HFF-Myc (cell line): ENCODE results near the gene AP5B1.

Source experiments
- DNase-seq: peaks from one replicate; pipeline ENCODE4 v3.0.0-alpha.2; 2011; ENCODE audit warnings: low read depth; ENCODE audit errors: extremely low read depth
- H3K4me3 ChIP-seq: replicated peaks from 2 replicates; pipeline ENCODE4 v1.5.1; 2011; ENCODE audit warnings: low read depth, mild to moderate bottlenecking, control low read depth, low read length
- TF ChIP-seq, protein P1 (sequence below): IDR thresholded peaks from 2 replicates; pipeline ENCODE4 v1.5.1; 2012; ENCODE audit warnings: mild to moderate bottlenecking, low read depth, low read length, control low read depth; ENCODE audit errors: missing control alignments

Gene AP5B1

DNA sequence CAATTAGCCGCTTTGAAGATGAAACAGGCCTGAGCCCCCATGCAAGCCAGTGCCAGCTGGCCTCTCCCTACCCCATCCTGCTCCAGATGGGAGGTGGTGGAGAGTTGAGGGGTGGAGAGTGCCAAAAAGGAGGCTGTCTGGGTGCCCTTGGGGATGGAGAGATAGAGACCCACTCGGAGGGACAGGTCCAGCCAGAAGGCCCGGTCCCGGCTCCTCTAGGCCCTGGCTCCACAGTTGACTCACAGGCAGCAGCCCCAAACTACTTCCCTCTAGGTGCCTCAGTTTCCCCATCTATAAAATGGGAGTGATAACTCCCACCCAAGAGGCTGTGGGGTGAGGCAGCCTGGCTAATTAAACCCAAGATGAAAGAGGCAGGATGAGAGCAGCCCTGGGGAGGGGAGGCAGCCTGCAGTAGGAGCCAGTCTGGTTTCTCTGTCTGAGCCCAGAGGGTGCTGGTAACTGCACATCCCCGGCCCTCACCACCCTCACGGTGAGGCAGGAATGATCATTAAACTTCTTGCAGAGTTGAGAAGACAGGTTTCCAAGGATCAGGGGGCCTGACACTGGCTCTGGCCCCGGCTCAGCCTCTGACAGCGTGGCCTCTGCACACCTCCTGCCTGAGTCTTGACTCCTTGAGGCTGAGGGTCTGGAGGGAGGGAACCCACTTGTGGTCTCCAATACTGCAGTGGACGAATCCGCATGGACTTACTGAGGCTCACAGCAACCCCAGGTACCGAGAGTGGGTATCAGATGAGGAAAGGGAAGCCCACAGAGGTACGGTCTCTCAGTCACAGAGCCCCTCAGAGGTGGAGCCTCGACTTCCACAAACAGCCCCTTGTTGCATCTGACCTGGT, 1.4 kb upstream of the AP5B1 start:
- no peak overlapping the region for H3K4me3 ChIP-seq
- no peak for DNase-seq
- TF ChIP-seq, protein P1, sequence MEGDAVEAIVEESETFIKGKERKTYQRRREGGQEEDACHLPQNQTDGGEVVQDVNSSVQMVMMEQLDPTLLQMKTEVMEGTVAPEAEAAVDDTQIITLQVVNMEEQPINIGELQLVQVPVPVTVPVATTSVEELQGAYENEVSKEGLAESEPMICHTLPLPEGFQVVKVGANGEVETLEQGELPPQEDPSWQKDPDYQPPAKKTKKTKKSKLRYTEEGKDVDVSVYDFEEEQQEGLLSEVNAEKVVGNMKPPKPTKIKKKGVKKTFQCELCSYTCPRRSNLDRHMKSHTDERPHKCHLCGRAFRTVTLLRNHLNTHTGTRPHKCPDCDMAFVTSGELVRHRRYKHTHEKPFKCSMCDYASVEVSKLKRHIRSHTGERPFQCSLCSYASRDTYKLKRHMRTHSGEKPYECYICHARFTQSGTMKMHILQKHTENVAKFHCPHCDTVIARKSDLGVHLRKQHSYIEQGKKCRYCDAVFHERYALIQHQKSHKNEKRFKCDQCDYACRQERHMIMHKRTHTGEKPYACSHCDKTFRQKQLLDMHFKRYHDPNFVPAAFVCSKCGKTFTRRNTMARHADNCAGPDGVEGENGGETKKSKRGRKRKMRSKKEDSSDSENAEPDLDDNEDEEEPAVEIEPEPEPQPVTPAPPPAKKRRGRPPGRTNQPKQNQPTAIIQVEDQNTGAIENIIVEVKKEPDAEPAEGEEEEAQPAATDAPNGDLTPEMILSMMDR = no peak

DNA sequence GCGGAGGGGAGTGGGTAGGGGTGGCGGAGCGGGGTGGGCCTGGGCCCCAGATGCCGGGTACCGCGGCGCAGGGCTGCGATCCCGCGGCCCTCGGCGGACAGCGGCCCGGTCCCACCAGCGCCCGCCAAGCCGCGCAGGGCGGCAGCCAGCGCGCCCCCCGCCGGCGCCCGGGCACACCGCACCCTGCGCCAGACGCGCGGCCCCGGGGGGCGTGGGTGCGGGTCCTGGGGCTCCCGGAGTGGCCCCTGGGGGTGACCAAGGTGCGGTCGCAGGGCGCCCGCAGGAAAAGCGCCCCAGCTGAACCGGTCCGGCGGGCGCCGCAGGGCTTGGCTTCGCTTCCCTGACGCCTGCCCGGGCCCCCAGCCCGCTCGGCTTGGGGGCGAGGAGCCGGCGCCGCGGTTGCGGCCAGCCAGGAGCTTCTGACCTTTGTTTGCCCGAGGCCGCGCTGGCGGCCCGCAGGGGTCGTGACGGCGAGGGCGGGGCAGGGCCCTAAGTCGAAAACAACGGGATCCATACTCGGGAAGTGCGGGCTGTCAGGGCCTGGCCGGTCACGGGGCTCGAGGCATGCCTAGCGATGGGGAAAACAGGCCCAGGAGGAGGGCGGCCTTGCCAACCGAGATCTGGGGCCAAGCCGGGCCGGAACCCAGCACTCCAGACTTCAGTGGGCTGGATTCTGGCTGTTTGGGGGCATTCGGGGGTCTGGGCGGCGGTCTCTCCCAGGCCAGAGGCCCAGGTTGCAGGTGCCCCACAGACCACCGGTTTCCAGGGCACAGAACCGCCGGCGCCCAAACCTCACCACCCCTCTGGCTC, 581 bp upstream of the AP5B1 start:
- DNase-seq = no peak
- H3K4me3 ChIP-seq = 0 out of 2 replicates have a peak overlapping the region, but pooled peaks have one; percentile 19
- TF ChIP-seq, protein P1 = no peak

DNA sequence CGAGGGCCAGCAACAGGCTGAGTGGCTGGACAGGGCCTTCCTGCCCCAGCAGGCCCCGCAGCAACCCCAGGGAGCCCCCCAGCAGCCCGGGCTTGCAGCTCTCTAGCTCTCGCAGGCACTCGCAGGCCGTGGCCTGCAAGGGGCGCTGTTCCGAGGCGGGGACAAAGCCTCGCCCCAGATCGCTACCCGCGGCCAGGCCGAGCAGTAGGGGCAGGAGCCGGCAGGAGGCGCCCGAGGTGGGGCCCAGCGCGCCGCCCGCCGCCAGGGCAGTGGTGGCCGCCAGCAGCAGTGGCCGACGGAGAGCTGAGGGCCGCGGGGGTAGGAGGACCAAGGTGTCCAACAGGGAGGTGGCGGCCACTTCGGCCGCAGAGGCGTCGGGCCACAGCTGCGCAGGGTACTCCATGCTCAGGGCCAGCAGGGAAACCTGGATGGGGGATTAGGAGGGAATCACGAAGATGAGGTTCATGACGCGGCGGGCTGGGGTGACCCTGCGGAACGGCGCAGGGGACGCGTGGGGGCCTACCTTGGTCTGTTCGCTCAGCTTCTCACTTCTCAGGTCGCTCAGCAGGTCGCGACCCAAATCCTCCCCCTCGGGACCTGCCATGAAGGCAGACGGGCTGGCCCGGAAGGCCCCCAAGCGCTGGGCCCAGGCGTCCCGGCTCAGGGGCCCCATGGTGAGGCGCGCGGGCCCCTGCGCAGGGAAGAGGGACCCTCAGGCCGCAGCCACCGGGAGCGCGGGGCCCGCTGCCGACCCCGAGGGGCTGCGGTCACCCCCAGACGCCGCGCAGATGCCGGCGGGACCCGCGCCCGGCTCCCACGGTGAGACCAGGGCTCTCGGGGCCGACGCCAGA, 632 bp downstream of the AP5B1 start:
- DNase-seq = peak; percentile 29
- peak overlapping the region; percentile 76 for H3K4me3 ChIP-seq

DNA sequence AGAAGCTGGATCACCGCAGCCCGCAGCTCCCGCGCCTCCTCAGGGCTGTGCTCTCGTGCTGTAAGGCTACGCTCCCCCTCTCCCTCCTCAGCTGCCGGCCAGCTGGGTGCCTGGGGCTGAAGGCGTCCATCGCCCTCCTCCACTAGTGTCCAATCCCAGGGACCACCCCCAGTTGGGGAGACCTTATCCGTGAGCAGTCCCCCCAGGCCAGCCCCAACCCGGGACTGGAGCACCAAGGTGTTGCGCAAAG, 1.2 kb downstream of the AP5B1 start:
- DNase-seq = no peak
- peak overlapping the region; percentile 76 for H3K4me3 ChIP-seq
- TF ChIP-seq, protein P1 = no peak

More for the DNA sequence above, 632 bp downstream of the AP5B1 start:
- TF ChIP-seq, protein P1 = peak; percentile 95

DNA sequence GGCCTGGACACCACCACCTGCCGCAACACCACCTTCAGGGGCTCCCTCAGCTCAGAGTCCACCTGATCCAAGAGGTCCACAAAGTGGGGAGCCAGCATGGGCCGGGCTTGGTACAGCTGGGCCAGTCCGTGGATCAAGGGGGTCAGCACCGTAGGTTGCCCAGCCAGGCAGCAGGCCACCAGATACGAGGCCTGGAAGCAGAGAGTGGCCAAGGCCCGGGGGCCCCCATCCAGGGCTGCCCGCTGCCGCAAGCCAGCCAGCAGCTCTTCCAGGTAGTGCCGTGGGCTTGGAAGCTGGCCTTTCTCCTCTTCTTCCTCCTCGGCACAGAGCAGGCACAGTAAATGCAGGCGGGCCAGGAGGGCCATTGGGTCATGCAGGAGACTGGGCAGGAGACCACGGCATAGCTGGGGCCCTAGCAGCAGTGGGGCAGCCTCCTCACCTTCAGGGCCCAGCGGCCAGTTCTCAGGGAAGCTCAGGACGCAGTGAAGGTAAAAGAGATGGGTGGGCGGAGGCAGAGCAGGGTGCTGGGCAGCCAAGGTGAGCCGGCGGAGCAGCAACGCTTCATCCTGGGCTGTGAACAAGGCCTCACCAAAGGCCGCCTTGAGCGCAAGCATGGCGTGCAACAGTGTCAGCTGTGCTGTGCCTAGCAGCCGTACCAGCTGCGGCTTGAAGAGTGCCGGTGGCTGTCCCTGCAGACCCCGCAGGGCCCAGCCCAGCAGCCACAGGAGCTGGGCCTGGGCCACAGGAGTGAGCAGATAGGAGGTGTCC, 1.7 kb downstream of the AP5B1 start:
- DNase-seq = no peak
- peak overlapping the region; percentile 76 for H3K4me3 ChIP-seq
- TF ChIP-seq, protein P1 = no peak

DNA sequence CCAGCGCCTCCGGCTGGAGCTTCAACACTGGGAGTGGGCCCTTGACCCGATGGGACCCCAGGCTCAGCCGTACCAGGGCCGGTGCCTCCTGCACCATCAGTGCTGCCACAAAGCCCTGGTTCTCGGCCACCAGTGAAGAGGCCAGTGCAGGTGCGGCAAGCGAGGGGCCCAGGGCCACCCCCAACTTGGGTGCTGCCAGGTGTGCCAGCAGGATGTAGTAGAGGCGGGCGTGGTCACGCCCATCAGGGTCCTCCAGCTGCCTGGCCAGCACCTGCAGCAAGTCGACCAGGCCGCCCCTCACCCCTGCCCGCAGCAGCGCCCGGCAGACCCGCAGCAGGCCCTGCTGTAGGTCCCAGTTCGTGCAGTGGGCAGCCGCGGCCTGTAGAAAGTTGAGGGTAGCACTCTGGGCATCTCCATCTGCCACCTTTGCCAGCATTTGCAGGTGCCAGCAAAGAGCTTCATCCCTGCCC, 2.3 kb downstream of the AP5B1 start:
- no peak for DNase-seq
- TF ChIP-seq, protein P1 = no peak
- no peak overlapping the region for H3K4me3 ChIP-seq
